ENCODE results near the gene ATXN1. TPM values are rescaled to one million over a fixed set of nuclear protein-coding genes. Genes with fewer than 3 reads are reported as not detected.

Gene ATXN1
- total and polyA plus RNA-seq, 2 experiments from 2014 or later, result 14.2 to 20.1 TPM

GRCh38 chr6:16486661-16487060, 274.6 kb downstream of the ATXN1 start:
- Histone ChIP-seq H3K9me3 (ENCODE audit: low read depth) (no peaks in the 10 kb centered on the region), H3K9ac (no peak overlapping the region), H3K27ac (no peak overlapping the region), H3K36me3 (ENCODE audit: low read depth) (peaks cover 13% of the 10 kb centered on the region), H3K4me3 (no peak overlapping the region), H2AFZ (no peak overlapping the region), H3K4me1 (ENCODE audit: insufficient read depth) (no peaks in the 10 kb centered on the region), H3K79me2 (ENCODE audit: insufficient read depth) (peaks cover 11% of the 10 kb centered on the region; the same call in 1 of the 2 replicates), H3K9me2 (ENCODE audit: insufficient read depth) (no peaks in the 10 kb centered on the region), H4K20me1 (ENCODE audit: insufficient read depth) (0 out of 2 replicates have a peak, but pooled peaks cover 5% of the 10 kb centered on the region), H3K27me3 (replicated peaks; ENCODE audit: insufficient read depth) (no peaks in the 10 kb centered on the region), H3F3A (ENCODE audit: insufficient read depth) (no peaks in the 10 kb centered on the region), H3K4me2 (ENCODE audit: unreplicated experiment) (no peak overlapping the region)
- no peak for DNase-seq
- TF ChIP-seq EZH2 (IDR thresholded peaks at IDR 0.05; ENCODE audit: insufficient read depth, poor library complexity, severe bottlenecking) (no peak), EZH2phosphoT487 (IDR thresholded peaks at IDR 0.05; ENCODE audit: insufficient read depth, low read depth) (no peak)
- in situ Hi-C loops (cut with MboI), result no loop called here
- WGBS, 2 experiments (ENCODE audit: low coverage in 1 of 2, low lambda C conversion rate in 2 of 2, missing lambda C conversion rate in 2 of 2), result 98% methylated on average over 11 of the region's 11 CpGs

DNA sequence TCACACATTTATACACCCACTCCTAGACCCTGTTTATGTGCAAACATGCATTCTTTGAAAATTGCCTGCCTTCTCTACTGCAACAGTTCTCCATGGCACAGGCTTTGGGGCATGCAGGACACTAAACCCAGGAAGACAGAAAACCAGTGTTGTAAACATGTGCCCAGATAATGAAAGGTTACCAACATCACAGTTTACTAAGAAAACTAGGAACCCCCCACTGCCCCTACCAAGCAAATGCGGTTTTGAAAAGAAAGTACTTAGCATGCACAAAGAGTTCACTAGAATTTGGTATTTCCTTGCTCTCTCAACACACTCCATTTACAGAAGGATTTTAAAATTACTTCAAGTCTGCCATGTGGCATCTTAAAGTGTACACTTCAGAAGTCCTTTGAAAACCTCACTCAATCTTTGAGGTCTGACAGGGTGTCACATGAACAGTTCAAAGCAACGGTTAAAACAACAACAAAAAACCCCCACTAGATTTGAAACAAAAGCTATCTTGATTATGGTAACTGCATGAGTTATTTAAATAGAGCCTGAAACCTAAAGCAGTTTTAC, 277.9 kb downstream of the ATXN1 start:
- in situ Hi-C loops (cut with MboI), result no loop called here
- no peaks in the 10 kb centered on the region for H3K9me3 ChIP-seq (ENCODE audit: low read depth)
- 0 out of 2 replicates have a peak, but pooled peaks cover 6% of the 10 kb centered on the region for H3K79me2 ChIP-seq (ENCODE audit: insufficient read depth)
- no peak for TF ChIP-seq EZH2 (IDR thresholded peaks at IDR 0.05; ENCODE audit: insufficient read depth, poor library complexity, severe bottlenecking)
- no peak overlapping the region for H2AFZ ChIP-seq
- no peak for DNase-seq
- peaks cover 13% of the 10 kb centered on the region for H3K36me3 ChIP-seq (ENCODE audit: low read depth)
- H3K4me2 ChIP-seq (ENCODE audit: unreplicated experiment), result no peak overlapping the region
- H3F3A ChIP-seq (ENCODE audit: insufficient read depth), result no peaks in the 10 kb centered on the region
- WGBS, 2 experiments (ENCODE audit: low coverage in 1 of 2, low lambda C conversion rate in 2 of 2, missing lambda C conversion rate in 2 of 2), result 58% methylated on average over 2 of the region's 2 CpGs
- no peak overlapping the region for H3K4me3 ChIP-seq
- no peaks in the 10 kb centered on the region for H3K27me3 ChIP-seq (replicated peaks; ENCODE audit: insufficient read depth)
- no peaks in the 10 kb centered on the region for H3K9me2 ChIP-seq (ENCODE audit: insufficient read depth)
- H3K9ac ChIP-seq, result no peak overlapping the region
- no peaks in the 10 kb centered on the region for H4K20me1 ChIP-seq (ENCODE audit: insufficient read depth)
- H3K4me1 ChIP-seq (ENCODE audit: insufficient read depth), result no peaks in the 10 kb centered on the region
- H3K27ac ChIP-seq, result no peak overlapping the region

DNA sequence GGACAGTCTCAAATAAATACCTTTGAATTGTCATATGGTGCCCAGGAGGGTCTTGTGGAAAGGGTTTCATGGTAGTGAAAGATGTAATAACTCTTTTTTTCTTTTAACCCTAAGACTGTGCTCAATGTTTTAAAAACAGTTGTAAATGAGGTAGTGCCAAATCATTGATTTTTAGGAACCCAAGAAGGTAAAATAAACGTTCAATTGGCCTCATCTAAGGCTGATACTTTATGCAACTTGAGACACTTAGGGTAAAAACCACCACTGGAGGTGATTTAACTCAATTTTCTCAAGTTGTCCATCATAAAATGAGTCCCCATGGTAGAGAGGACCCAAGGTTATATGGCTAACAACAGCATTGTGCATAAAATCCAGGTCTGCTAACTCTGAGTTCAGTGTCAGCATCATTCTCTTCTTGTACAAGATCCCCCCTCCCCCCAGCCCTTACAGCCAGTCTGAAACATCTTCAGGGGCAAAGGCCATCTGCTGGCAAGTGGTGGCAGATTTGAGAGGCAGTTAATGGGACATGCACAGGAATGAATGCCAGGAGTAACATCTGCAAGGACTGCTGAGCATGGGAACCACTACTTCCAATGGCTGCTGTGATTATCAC, 278.5 kb downstream of the ATXN1 start:
- no peak for DNase-seq
- 0 out of 2 replicates have a peak, but pooled peaks cover 6% of the 10 kb centered on the region for H3K79me2 ChIP-seq (ENCODE audit: insufficient read depth)
- H3K27me3 ChIP-seq (replicated peaks; ENCODE audit: insufficient read depth), result no peaks in the 10 kb centered on the region
- TF ChIP-seq EZH2 (IDR thresholded peaks at IDR 0.05; ENCODE audit: insufficient read depth, poor library complexity, severe bottlenecking), result no peak
- TF ChIP-seq EZH2phosphoT487 (IDR thresholded peaks at IDR 0.05; ENCODE audit: insufficient read depth, low read depth), result no peak
- no peak overlapping the region for H3K4me2 ChIP-seq (ENCODE audit: unreplicated experiment)
- H3F3A ChIP-seq (ENCODE audit: insufficient read depth), result no peaks in the 10 kb centered on the region
- H3K9me2 ChIP-seq (ENCODE audit: insufficient read depth), result no peaks in the 10 kb centered on the region
- no peak overlapping the region for H2AFZ ChIP-seq
- peaks cover 13% of the 10 kb centered on the region for H3K36me3 ChIP-seq (ENCODE audit: low read depth)
- 94 to 96% methylated on average over 1 of the region's 1 CpG for WGBS, 2 experiments (ENCODE audit: low coverage in 1 of 2, low lambda C conversion rate in 2 of 2, missing lambda C conversion rate in 2 of 2)
- H3K27ac ChIP-seq, result no peak overlapping the region
- H4K20me1 ChIP-seq (ENCODE audit: insufficient read depth), result no peaks in the 10 kb centered on the region
- H3K9me3 ChIP-seq (ENCODE audit: low read depth), result no peaks in the 10 kb centered on the region
- H3K4me3 ChIP-seq, result no peak overlapping the region
- in situ Hi-C loops (cut with MboI), result no loop called here
- H3K9ac ChIP-seq, result no peak overlapping the region
- no peaks in the 10 kb centered on the region for H3K4me1 ChIP-seq (ENCODE audit: insufficient read depth)

DNA sequence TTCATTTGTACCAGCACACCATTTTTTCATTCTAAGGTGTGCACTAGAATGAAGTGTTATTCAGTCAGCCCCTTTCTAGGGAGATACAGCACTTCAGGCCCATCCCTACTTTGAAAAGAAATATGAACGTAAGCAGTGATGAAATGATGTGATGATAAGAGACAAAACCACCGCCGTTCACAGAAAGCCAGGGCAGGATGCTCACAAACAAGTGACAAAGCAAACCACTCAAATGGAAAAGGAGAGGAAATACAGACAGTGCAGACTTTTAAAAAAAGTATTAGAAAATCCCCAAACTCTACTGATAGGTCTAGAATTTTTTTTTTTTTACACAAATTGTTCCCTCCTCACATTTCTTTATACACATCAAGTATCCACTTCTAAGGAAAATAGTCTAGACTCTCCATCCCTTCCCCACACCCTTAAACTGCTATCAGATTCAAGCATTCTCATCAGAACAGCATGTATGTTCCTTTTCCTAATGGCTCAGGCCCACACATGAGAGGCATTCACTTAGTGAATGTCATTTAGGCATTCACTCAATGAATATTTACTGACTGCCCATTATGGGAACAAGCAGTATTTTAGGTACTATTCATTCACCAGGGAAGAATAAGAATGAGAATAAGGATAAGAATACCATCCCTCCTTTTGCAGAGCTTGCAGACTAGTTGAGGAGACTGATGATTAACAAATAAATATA, 279.4 kb downstream of the ATXN1 start:
- Histone ChIP-seq H3K9ac (no peak overlapping the region), H3K4me3 (no peak overlapping the region), H3K27ac (no peak overlapping the region), H2AFZ (no peak overlapping the region), H3F3A (ENCODE audit: insufficient read depth) (no peaks in the 10 kb centered on the region), H3K36me3 (ENCODE audit: low read depth) (peaks cover 13% of the 10 kb centered on the region), H3K9me3 (ENCODE audit: low read depth) (no peaks in the 10 kb centered on the region), H3K9me2 (ENCODE audit: insufficient read depth) (no peaks in the 10 kb centered on the region), H3K79me2 (ENCODE audit: insufficient read depth) (0 out of 2 replicates have a peak, but pooled peaks cover 6% of the 10 kb centered on the region), H4K20me1 (ENCODE audit: insufficient read depth) (no peaks in the 10 kb centered on the region), H3K4me2 (ENCODE audit: unreplicated experiment) (no peak overlapping the region), H3K4me1 (ENCODE audit: insufficient read depth) (no peaks in the 10 kb centered on the region), H3K27me3 (replicated peaks; ENCODE audit: insufficient read depth) (no peaks in the 10 kb centered on the region)
- no peak for TF ChIP-seq EZH2 (IDR thresholded peaks at IDR 0.05; ENCODE audit: insufficient read depth, poor library complexity, severe bottlenecking)
- no peak for TF ChIP-seq EZH2phosphoT487 (IDR thresholded peaks at IDR 0.05; ENCODE audit: insufficient read depth, low read depth)
- no peak for DNase-seq
- WGBS, 2 experiments (ENCODE audit: low coverage in 1 of 2, low lambda C conversion rate in 2 of 2, missing lambda C conversion rate in 2 of 2), result 98 to 100% methylated on average over 3 of the region's 3 CpGs
- in situ Hi-C loops (cut with MboI), result no loop called here

Data from GM23248 (cell line).